HEK293 (cell line): ENCODE data around the gene SEMA4D.
A peak's percentile ranks its signal among the peaks of the same experiment; 100 is the strongest.

ENCODE experiments used
- HIC1 ChIP-seq: fragments of 450-650 bp; formaldehyde crosslinking; IDR thresholded peaks from 2 replicates; pipeline ENCODE4 v1.5.1; 2016; ENCODE audit warnings: missing biosample characterization, missing genetic modification characterization
- KLF8 ChIP-seq: fragments of 450-650 bp; formaldehyde crosslinking; IDR thresholded peaks from 2 replicates; pipeline ENCODE4 v1.5.1; 2016; ENCODE audit warnings: missing biosample characterization, missing genetic modification characterization
- MZF1 ChIP-seq: fragments of 450-650 bp; formaldehyde crosslinking; IDR thresholded peaks from 2 replicates; pipeline ENCODE4 v1.5.1; 2017; ENCODE audit warnings: missing biosample characterization, missing genetic modification characterization, borderline replicate concordance
- PRDM1 ChIP-seq: fragments of 450-650 bp; formaldehyde crosslinking; IDR thresholded peaks from 2 replicates; pipeline ENCODE4; 2016; ENCODE audit warnings: missing biosample characterization, missing genetic modification characterization
- SCRT1 ChIP-seq: fragments of 450-650 bp; formaldehyde crosslinking; IDR thresholded peaks from 2 replicates; pipeline ENCODE4 v1.5.1; 2016; ENCODE audit warnings: missing biosample characterization, missing genetic modification characterization, borderline replicate concordance
- ZBTB26 ChIP-seq: fragments of 450-650 bp; formaldehyde crosslinking; optimal IDR thresholded peaks from 2 replicates; pipeline ENCODE3; 2016; ENCODE audit warnings: missing biosample characterization, mild to moderate bottlenecking, missing genetic modification characterization
- ZNF112 ChIP-seq: fragments of 450-650 bp; formaldehyde crosslinking; IDR thresholded peaks from 2 replicates; pipeline ENCODE4 v1.5.0; 2017; ENCODE audit warnings: missing biosample characterization, missing genetic modification characterization
- ZNF114 ChIP-seq: fragments of 450-650 bp; formaldehyde crosslinking; IDR thresholded peaks from 2 replicates; pipeline ENCODE4 v1.5.0; 2017; ENCODE audit warnings: missing biosample characterization, missing genetic modification characterization
- ZNF146 ChIP-seq: fragments of 450-650 bp; formaldehyde crosslinking; IDR thresholded peaks from 2 replicates; pipeline ENCODE4 v1.5.1; 2016; ENCODE audit warnings: missing biosample characterization, missing genetic modification characterization
- ZNF366 ChIP-seq: fragments of 450-650 bp; formaldehyde crosslinking; conservative IDR thresholded peaks from 2 replicates; pipeline ENCODE4 v1.5.1; 2016; ENCODE audit warnings: missing biosample characterization, missing genetic modification characterization
- ZNF398 ChIP-seq: fragments of 450-650 bp; formaldehyde crosslinking; IDR thresholded peaks from 2 replicates; pipeline ENCODE4 v1.5.1; 2017; ENCODE audit warnings: missing biosample characterization, missing genetic modification characterization
- ZNF518A ChIP-seq: fragments of 450-650 bp; formaldehyde crosslinking; conservative IDR thresholded peaks from 2 replicates; pipeline ENCODE4 v1.5.1; 2016; ENCODE audit warnings: low read depth, missing biosample characterization, missing genetic modification characterization
- ZNF548 ChIP-seq: fragments of 450-650 bp; formaldehyde crosslinking; IDR thresholded peaks from 2 replicates; pipeline ENCODE4 v1.5.1; 2016; ENCODE audit warnings: missing biosample characterization, missing genetic modification characterization
- ZNF558 ChIP-seq: fragments of 450-650 bp; formaldehyde crosslinking; IDR thresholded peaks from 2 replicates; pipeline ENCODE4 v1.5.1; 2016; ENCODE audit warnings: missing biosample characterization, missing genetic modification characterization
- ZNF585B ChIP-seq: fragments of 450-650 bp; formaldehyde crosslinking; IDR thresholded peaks from 2 replicates; pipeline ENCODE4 v1.5.1; 2016; ENCODE audit warnings: missing biosample characterization, missing genetic modification characterization
- ZNF623 ChIP-seq: fragments of 450-650 bp; formaldehyde crosslinking; IDR thresholded peaks from 2 replicates; pipeline ENCODE4 v1.5.1; 2016; ENCODE audit warnings: missing biosample characterization, missing genetic modification characterization
- ZNF704 ChIP-seq: fragments of 450-650 bp; formaldehyde crosslinking; IDR thresholded peaks from 2 replicates; pipeline ENCODE4 v1.5.1; 2016; ENCODE audit warnings: missing biosample characterization, missing genetic modification characterization
- ZSCAN16 ChIP-seq: fragments of 450-650 bp; formaldehyde crosslinking; IDR thresholded peaks from 2 replicates; pipeline ENCODE4 v1.5.1; 2016; ENCODE audit warnings: missing biosample characterization, missing genetic modification characterization
- ZSCAN4 ChIP-seq: fragments of 450-650 bp; formaldehyde crosslinking; IDR thresholded peaks from 2 replicates; pipeline ENCODE4 v1.5.1; 2017; ENCODE audit warnings: missing biosample characterization, missing genetic modification characterization
- ZXDB ChIP-seq: fragments of 450-650 bp; formaldehyde crosslinking; IDR thresholded peaks from 2 replicates; pipeline ENCODE4 v1.5.1; 2016; ENCODE audit warnings: missing biosample characterization, missing genetic modification characterization
- TF ChIP-seq, protein P1 (sequence below): fragments of 450-650 bp; formaldehyde crosslinking; IDR thresholded peaks from 2 replicates; pipeline ENCODE4 v1.5.1; 2016; ENCODE audit warnings: missing biosample characterization, missing genetic modification characterization
- TF ChIP-seq, protein P2 (sequence below): fragments of 450-650 bp; formaldehyde crosslinking; IDR thresholded peaks from 2 replicates; pipeline ENCODE4 v1.5.1; 2016; ENCODE audit warnings: missing biosample characterization, missing genetic modification characterization

The SEMA4D gene

GRCh38 chr9:89318123-89319014 lies 179.5 kb downstream of the SEMA4D start, which contains the start of gene SECISBP2 (continued):
- TF ChIP-seq ZNF518A (peak; percentile 56), KLF8 (tag by site-specific recombination) (peak; percentile 91), ZNF112 (tag by site-specific recombination) (no peak), SCRT1 (tag by site-specific recombination) (no peak), ZNF398 (no peak), MZF1 (tag by site-specific recombination) (no peak), ZNF623 (tag by site-specific recombination) (no peak), ZNF585B (tag by site-specific recombination) (no peak), PRDM1 (tag by site-specific recombination) (no peak), HIC1 (tag by site-specific recombination) (no peak), ZNF146 (tag by site-specific recombination) (no peak), ZBTB26 (tag by site-specific recombination) (peak; percentile 86), ZNF704 (tag by site-specific recombination) (no peak), ZSCAN16 (tag by site-specific recombination) (no peak), ZNF548 (tag by site-specific recombination) (no peak), ZXDB (tag by site-specific recombination) (peak; percentile 58), ZNF114 (tag by site-specific recombination) (no peak), ZNF366 (tag by site-specific recombination) (peak; percentile 79), ZSCAN4 (no peak), ZNF558 (tag by site-specific recombination) (no peak)
- TF ChIP-seq, protein P1, sequence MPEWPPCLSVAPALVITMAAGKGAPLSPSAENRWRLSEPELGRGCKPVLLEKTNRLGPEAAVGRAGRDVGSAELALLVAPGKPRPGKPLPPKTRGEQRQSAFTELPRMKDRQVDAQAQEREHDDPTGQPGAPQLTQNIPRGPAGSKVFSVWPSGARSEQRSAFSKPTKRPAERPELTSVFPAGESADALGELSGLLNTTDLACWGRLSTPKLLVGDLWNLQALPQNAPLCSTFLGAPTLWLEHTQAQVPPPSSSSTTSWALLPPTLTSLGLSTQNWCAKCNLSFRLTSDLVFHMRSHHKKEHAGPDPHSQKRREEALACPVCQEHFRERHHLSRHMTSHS (tag by site-specific recombination), result no peak
- TF ChIP-seq, protein P2, sequence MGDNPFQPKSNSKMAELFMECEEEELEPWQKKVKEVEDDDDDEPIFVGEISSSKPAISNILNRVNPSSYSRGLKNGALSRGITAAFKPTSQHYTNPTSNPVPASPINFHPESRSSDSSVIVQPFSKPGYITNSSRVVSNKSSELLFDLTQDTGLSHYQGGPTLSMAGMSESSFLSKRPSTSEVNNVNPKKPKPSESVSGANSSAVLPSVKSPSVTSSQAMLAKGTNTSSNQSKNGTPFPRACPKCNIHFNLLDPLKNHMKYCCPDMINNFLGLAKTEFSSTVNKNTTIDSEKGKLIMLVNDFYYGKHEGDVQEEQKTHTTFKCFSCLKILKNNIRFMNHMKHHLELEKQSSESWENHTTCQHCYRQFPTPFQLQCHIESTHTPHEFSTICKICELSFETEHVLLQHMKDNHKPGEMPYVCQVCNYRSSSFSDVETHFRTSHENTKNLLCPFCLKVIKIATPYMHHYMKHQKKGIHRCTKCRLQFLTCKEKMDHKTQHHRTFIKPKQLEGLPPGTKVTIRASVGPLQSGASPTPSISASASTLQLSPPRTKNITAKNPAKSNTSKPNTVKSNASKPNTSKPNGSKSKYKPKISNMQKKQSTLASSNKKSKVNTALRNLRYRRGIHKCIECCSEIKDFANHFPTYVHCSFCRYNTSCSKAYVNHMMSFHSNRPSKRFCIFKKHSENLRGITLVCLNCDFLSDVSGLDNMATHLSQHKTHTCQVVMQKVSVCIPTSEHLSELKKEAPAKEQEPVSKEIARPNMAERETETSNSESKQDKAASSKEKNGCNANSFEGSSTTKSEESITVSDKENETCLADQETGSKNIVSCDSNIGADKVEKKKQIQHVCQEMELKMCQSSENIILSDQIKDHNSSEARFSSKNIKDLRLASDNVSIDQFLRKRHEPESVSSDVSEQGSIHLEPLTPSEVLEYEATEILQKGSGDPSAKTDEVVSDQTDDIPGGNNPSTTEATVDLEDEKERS (tag by site-specific recombination), result no peak
